GM19324 (cell line): Measurements from ENCODE around the gene GPBP1.
"Not testable (repeated sequence)": the region's sequence is repeated elsewhere in the genome, so short reads cannot be mapped to it uniquely, and the experiment has no call there.

Source experiments
- ATAC-seq: cut with Tn5 transposase; IDR thresholded peaks from one replicate; pipeline ENCODE4 v1.9.1; 2021; ENCODE audit warnings: mild to moderate bottlenecking, moderate library complexity; ENCODE audit not compliant: unreplicated experiment, low FRiP score

GPBP1 gene

DNA sequence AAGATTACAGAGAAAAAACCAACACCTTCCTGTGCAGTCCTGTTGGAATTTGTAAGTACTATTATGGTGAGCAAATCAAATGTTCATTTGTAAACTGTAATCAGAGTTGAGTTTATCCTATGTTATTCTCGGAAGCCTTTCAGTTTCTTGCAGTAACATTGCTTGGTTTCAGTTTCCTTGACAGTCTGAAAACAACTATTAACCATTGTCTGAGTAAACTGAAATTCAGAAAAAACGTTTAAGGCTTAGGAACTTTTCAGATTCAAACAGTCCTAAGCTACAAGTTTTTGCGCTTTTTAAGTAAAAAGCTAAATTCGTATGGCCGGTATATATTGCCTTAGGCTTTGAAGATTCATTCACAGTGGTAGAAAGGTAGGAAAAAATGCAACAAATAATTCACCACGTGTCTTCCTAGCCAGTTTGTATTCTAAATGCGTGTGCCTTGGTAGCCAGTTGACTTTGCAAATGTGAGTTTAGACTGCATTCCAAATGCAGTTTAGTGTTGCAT is 2.5 kb downstream of the GPBP1 start:
- ATAC-seq, result no peak

DNA sequence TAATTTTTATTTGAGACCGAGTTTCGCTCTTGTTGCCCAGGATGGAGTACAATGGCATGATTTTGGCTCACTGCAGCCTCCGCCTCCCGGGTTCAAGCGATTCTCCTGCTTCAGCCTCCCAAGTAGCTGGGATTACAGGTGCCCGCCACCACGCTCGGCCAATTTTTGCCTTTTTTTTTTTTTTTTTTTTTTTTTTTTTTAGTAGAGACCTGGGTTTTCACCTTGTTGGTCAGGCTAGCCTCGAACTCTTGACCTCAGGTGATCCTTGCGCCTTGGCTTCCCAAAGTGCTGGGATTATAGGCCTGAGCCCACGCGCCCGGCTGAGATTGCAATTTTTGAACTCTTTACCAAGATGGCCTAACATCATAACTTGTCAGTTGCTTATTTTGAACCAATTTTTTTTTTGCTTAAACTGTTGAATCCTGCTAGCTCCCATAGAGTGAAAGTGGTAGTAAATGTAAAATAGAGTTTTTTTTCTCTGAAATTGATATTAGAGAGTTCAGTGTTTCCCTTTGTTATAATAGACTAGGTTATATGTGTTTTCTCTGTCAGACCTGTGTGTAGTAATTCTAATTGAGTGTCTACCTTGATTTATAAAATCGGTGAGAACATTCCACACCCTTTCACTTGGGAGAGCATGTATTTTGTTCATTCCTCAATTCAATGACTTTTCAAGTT is 3.8 kb downstream of the GPBP1 start:
- ATAC-seq, result no peak

DNA sequence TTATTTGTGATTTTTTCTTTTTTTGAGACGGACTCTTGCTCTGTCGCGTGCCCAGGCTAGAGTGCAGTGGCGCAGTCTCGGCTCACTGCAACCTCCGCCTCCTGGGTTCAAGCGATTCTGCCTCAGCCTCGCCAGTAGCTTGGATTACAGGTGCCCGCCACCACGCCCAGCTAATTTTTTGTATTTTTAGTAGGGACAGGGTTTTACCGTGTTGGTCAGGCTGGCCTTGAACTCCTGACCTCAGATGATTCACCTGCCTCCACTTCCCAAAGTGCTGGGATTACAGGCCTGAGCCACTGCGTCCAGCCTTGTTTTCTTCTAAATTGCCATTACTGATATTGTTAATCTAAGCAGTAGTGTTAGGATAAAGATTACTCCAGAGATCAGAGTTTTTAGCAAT is 4.4 kb downstream of the GPBP1 start:
- ATAC-seq, result not testable (repeated sequence)

DNA sequence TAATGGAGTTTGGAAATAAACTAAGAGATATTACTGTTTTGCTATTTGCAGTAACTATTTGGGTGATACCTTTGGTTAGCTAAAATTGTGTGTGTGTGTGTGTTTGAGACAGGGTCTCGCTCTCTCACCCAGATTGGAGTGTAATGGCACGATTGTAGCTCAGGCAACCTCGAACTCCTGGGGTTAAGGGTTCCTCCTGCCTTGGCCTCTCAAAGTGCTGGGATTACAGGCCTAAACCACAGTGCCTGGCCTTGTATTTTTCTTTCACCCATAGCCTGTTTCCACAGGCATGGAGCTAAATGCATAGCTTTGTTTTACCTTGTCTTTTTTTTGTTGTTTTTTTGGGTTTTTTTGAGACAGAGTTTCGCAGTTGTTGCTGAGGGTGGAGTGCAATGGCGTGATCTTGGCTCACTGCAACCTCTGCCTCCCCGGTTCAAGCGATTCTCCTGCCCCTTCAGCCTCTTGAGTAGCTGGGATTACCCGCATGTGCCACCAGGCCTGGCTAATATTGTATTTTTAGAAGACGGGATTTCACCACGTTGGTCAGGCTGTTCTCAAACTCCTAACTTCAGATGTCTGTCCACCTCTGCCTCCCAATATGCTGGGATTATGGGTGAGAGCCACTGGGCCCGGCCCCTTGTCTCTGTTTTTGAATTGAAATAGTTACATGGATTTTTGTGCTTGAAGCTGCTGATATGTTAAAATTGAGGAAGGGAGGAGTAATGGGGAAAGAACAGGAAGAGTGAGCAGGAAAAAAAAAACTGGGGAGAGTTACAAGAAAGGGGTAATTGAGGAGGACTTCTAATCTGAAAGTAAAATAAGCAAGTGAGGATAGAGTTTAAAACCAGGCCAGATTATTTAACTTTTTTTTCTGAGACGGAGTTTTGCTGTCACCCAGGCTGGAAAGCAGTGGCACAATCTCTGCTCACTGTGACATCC is 5.7 kb downstream of the GPBP1 start:
- ATAC-seq, result no peak

DNA sequence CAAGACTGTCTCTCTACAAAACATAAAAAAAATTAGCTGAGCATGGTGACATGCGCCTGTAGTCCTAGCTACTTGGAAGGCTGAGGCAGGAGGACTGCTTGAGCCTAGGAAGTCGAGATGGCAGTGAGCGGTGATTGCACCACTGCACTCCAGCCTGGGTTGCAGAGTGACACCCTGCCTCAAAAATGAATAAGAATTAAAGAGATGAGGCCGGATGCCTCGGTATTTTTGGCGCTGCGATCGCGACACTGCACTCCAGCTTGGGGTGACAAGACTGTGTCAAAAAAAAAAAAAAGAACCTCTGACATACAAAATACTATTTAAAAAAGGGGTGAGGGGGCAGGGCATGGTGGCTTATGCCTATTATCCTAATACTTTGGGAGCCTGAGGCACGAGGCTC is 7.3 kb downstream of the GPBP1 start:
- ATAC-seq, result no peak

DNA sequence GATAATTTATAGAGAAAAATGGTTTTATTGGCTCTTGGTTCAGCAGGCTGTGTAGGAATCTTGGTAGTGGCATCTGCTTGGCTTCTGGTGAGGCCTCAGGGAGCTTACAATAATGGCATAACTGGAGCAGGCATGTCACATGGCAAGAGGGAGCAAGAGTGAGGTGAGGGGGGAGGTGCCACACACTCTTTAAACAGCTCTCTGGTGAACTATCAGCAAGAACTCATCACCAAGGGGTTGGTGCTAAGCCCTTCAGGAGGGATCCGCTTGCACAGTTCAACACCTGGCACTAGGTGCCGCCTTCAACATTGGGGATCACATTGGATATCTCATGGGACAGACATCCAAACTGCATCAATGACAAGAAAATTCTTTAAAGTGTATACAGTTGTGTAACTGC is 10.5 kb downstream of the GPBP1 start:
- ATAC-seq, result no peak

DNA sequence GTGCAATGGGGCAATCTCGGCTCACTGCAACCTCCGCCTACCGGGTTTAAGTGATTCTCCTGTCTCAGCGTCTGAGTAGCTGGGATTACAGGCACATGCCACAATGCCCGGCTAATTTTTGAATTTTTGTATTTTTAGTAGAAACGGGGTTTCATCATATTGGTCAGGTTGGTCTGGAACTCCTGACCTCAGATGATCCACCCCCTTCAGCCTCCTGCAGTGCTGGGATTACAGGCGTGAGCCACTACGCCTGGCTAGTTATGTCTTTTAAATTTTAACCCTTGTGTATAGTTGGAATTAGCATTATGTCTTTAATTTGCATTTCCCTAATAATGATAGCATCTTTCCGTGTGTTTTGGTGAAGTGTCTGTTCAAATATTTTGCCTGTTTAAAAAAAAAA is 11.5 kb downstream of the GPBP1 start:
- ATAC-seq, result no peak

DNA sequence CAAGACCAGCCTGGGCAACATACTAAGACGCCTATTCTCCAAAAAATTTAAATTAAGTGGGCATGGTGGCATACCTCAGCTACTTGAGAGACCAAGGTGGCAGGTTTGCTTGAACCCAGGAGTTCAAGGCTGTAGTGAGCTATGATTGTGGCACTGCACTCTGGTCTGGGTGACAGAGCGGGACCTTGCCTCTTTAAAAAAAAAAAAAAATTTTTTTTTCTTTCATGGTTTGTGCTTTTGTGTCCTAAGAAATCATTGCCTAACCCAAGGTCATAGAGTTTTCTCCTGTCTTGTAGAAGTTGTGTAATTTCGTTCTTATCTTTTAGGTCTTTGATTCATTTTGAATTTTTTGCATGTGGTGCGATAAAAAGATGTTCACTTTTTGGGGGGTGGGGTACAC is 12.3 kb downstream of the GPBP1 start:
- no peak for ATAC-seq

DNA sequence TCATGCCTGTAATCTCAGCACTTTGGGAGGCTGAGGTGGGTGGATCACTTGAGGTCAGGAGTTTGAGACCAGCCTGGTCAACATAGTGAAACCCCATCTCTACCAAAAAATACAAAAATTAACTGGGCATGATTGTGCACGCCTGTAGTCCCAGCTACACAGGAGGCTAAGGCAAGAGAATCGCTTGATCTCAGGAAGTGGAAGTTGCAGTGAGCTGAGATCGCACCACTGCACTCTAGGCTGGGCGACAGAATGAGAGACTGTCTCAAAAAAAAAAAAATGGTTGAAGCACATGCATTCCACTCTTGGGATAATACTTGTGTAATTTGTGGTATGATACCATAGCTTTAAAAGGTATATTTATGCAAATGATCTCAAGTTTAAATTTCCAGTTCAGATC is 14.1 kb downstream of the GPBP1 start:
- not testable (repeated sequence) for ATAC-seq

DNA sequence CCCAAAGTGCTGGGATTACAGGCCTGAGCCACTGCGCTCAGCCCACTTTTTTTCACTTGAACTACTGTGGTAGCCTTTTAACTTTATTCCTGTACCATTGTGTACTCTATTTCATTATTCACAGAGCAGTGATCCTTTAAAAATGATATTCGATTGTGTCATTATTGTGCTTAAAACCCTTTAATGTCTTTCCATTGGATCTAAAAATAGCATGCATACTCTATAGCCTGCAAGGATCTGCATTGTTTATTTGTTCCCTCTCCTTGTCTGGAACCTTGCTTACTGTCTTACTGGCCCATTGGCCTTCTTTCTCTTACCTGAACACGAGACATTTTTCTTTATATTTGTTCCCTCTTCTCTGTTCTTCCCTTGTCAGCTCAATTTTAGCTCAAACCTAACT is 15.7 kb downstream of the GPBP1 start:
- no peak for ATAC-seq

DNA sequence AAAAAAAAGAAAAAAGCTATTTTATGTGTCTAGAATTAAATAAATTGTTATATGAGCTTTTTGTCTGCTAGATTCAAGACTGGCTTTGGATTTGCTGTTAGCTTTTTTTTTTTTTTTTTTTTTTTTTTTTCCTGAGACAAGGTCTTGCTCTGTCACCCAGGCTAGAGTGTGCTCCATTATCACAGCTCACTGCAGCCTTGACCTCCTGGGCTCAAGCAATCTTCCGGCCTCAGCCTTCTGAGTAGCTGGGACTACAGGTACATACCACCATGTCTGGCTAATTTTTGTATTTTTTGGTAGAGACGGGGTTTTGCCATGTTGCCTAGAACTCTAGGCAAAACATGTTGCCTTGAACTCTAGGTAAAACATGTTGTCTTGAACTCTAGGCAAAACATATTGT is 16.7 kb downstream of the GPBP1 start:
- no peak for ATAC-seq

DNA sequence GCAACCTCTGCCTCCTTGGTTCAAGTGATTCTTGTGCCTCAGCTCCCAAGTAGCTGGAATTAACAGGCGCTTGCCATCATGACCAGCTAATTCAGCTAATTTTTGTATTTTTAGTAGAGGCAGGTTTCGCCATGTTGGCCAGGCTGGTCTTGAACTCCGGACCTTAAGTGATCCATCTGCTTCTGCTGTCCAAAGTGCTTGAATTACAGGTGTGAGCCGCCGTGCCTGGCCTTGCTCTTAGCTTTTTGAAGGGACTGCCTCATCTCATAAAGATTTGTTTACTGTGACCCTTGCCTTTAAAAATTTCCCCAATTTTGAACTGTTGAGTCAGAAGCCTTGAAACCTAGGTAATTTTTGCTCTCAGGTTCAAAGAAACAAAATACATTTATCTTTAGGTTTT is 17.3 kb downstream of the GPBP1 start:
- ATAC-seq, result no peak

DNA sequence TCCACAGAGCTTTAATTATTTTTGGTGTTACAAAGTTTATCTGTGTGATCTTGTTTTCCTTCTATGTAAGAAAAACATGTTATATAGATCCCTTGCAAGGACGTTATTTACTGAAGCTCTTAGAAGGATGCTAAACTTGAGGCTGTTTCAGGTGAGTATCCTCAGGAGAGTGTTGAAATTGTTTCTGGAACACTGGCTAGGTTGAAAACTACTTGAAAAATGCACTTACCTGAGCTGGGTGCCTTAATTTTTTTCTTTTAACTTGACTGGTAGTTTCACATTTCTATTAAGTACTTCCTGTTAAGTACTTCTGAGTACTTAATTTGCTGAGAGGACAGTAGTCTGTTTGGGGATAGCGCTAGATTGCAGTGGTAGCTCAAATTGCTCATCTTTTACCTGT is 18.1 kb downstream of the GPBP1 start:
- ATAC-seq, result no peak

DNA sequence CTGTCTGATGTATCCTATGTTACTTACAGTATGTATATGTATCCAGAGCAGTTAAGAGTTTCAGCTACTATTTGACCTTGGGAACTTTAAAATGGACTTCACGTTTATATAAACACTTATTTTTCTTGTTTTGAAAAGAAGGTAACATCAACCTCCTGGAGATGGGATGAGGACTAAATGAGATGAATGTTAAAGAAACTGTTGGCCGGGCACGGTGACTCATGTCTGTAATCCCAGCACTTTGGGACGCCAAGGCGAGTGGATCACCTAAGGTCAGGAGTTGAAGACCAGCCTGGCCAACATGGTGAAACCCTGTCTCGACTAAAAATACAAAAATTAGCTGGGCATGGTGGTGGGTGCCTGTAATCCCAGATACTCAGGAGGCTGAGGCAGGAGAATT is 19.0 kb downstream of the GPBP1 start:
- not testable (repeated sequence) for ATAC-seq

DNA sequence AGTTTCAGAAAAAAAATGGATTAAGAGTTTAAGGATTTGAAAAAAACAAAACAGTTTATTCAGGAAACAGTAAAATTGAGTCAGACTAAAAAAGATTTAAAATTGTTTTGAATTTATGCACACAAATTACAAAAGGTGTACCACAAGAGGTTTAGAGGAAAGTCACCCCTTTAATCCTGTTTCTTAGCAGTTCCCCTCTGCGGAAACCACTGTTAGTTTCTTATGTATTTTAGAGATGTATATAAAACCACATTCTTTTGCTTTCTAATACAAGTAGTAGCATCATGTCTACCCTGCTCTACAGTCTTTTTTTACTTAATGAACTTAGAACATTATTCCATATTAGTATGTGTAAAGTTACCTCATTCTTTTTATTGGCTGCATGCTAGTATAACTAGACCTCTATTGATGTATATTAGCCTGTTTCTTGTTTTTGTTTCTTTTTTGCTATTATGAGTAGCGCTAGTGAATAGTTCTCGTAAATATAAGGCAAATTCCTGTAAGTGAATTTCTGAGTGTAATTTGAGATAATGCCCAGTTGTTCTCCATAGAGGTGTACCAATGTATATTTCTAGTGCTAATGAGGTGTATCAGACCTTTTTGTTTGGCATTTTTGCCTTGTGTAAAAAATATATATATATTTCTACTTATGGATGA is 20.0 kb downstream of the GPBP1 start:
- ATAC-seq, result no peak

DNA sequence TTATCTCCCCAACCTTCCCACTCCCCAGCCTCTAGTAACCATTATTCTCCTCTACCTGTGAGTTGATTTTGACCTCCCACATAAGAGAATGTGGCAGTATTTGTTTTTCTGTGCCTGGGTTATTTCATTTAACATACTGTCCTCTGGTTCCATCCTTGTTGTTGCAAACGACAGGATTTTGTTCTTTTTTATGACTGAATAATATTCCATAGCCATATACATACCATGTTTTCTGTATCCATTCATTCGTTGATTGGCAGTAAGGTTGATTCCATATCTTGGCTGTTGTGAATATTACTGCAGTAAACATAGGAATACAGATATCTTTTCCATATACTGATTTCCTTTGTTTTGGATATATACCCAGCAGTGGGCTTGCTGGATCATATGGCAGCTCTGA is 20.8 kb downstream of the GPBP1 start:
- ATAC-seq, result no peak

DNA sequence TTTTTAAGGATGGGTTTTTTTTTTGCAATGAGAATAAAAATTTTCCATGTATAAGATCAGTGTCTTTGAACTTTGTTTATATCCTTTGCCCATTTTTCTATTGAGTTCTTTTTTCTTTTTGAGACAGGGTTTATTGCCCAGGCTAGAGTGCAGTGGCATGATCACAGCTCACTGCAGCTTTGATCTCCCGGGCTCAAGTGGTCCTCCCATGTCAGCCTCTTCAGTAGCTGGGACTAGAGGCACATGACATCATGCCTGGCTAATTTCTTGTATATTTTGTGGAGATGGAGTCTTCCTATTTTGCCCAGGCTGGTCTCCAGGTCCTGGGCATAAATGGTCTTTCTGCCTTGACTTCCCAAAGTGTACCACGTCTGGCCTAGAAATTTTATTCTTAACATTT is 21.2 kb downstream of the GPBP1 start:
- ATAC-seq, result no peak

DNA sequence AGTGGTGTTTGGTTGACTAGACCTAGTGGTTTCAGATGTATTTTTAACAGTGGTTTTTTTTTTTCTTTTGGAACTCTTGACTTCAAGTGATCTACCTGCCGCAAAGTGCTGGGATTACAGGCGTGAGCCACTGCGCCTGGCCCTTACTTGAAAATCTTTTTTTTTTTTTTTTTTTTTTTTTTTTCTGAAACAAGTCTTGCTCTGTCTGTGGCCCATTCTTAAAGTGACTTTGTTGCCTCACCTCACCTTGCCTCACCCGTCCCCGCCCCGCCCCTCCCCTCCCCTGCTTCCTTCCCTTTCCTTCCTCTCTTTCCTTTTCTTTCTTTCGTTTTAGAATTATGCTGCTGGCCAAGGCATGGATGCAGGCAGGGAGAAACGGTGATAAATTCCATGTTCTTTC is 26.0 kb downstream of the GPBP1 start:
- no peak for ATAC-seq

DNA sequence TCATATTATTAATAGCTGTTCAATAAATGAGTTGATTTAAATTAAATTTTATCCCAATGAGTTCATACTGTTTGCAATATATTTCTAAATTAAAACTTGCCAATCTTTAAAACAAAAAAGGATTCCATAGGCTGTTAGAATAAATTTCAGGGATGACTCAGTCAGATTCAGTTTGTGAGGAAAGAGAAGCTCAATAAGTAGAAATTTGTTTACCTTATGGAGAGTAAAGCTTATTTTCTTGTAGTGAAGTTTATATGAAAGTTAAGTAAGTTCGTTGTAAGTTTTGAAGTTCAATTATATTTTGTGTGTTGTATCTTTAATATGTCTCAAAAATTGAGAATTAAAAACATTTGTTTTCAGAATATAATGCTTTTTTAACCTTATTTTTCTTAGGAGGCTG is 29.0 kb downstream of the GPBP1 start:
- no peak for ATAC-seq

DNA sequence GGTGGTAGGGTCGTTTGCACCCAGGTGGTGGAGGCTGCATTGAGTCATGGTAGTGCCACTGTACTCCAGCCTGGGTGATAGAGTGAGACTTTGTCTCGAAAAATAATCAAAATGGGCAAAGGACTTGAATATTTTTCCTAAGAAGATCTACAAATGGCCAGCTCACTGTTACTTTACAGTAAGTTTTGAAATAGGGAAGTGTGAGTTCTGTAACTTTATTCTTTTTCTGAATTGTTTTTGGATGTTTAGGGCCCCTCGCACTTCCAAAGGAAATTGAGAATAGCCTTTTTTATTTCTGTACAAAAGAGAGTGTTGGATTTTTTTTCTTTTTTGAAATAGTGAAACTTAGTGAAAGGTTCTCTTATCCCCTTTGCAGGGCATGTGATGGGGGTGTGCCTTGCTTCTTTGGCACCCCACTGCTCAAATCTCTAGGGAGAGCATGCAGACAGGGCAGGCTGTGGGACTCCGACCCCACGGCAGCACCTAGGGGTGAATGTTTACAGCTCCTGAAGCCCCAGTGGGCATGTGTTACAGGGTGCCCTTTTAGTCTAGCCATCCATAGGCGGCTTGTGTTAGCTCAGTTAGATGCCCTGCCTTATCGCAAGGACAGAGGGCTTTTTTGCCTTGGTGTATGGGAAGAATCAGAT is 33.3 kb downstream of the GPBP1 start:
- ATAC-seq, result no peak

DNA sequence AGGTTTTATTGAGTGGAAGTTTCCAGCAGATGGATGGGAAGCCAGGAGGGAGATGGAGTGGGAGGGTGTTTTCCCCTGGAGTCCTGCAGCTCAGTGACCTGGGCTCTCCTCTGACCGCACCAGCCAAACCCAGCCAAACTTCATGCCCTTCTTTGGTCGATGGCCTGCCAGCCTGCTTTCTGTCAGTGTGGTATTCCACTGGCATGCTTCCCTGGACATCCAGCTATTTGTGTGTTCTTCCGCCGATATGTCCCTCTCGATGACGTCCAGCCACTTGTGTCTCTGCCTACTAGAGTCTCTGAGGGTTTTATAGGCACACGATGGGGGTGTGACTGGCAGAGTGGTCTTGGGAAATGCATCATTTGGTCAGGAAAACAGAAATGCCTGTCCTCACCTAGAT is 33.8 kb downstream of the GPBP1 start:
- ATAC-seq, result no peak
